Thyroid gland (tissue), 4 donors: Measurements from ENCODE around the gene DLD. TPM values are rescaled to one million over a fixed set of nuclear protein-coding genes. Genes with fewer than 3 reads are reported as not detected.
"Not testable (repeated sequence)": the region's sequence is repeated elsewhere in the genome, so short reads cannot be mapped to it uniquely, and the experiment has no call there.

Source experiments
- DNase-seq, 2 donors: peaks; one replicate each; pipeline ENCODE4 v3.0.0-alpha.2; 2019
- H3K27ac ChIP-seq, 3 donors: fragments of 200-600 bp; sonication (generic); 1 replicate in 2 of 3; 2 replicates in 1 of 3; pipeline ENCODE4 v1.5.1; 2016 to 2019; ENCODE audit warnings: mild to moderate bottlenecking in 1 of 3, moderate library complexity in 1 of 3
- H3K27me3 ChIP-seq: fragments of 200-600 bp; sonication (generic); one replicate; pipeline ENCODE4 v1.5.1; 2019
- H3K36me3 ChIP-seq, 2 donors: fragments of 200-600 bp; sonication (generic); one replicate each; pipeline ENCODE4 v1.5.1; 2016 to 2019
- H3K4me1 ChIP-seq, 2 donors: fragments of 200-600 bp; sonication (generic); one replicate each; pipeline ENCODE4 v1.5.1; 2017 to 2019
- H3K4me3 ChIP-seq, 3 donors: fragments of 200-600 bp; sonication (generic); replicated peaks in 1 of 3; 1 replicate in 2 of 3; 2 replicates in 1 of 3; pipeline ENCODE4 v1.5.1; 2016; ENCODE audit warnings: mild to moderate bottlenecking in 1 of 3
- H3K9me3 ChIP-seq: fragments of 200-600 bp; sonication (generic); one replicate; pipeline ENCODE4 v1.5.1; 2017
- CTCF ChIP-seq, 6 experiments: fragments of 200-600 bp in 3 of 6; fragments of 450-650 bp in 3 of 6; sonication (generic) in 3 of 6; IDR thresholded peaks; one replicate each; pipeline ENCODE4 v1.5.1; 2016 to 2019; ENCODE audit warnings: antibody characterized with exemption in 6 of 6, mild to moderate bottlenecking in 2 of 6, inconsistent platforms in 1 of 6, moderate library complexity in 1 of 6
- POLR2A ChIP-seq, 2 donors: fragments of 450-650 bp; IDR thresholded peaks; one replicate each; pipeline ENCODE4 v1.6.1; 2017; ENCODE audit warnings: antibody characterized with exemption in 2 of 2, mild to moderate bottlenecking in 2 of 2, moderate library complexity in 1 of 2
- WGBS, 2 donors: methylation state at CpG; one replicate each; pipeline ENCODE4 v1.1.5; 2017; 5-methylcytosine and 5-hydroxymethylcytosine counted together
- intact Hi-C: fragments of 100-400 bp; cut with DNase I; formaldehyde crosslinking; loops from one replicate; pipeline ENCODE4 v1.15.1; 2023
- total RNA-seq, 4 donors: library from RNA; depleted of rRNA; stranded (reverse); fragments of >200 nt; gene quantifications; one replicate each; pipeline ENCODE4 v1.2.3, GENCODE V29; 2016

DLD gene
- total RNA-seq, 4 donors from 2014 or later, result 108 to 343 (median 213) TPM

GRCh38 chr7:107953265-107953923, 62.4 kb downstream of the DLD start:
- Histone ChIP-seq H3K9me3 (no peaks in the 10 kb centered on the region), H3K36me3 (peaks cover 0 to 47% of the 10 kb centered on the region in 2 donors), H3K27ac (peak overlapping the region in 2 of 3 donors; percentile 43 to 85), H3K4me3 (no peak overlapping the region), H3K4me1 (peaks cover 20 to 30% of the 10 kb centered on the region in 2 donors), H3K27me3 (no peaks in the 10 kb centered on the region)
- DNase-seq, result no peak
- intact Hi-C loops, result no loop called here
- 80 to 84% methylated on average over 10 of the region's 10 CpGs for WGBS, 2 donors
- no peak for TF ChIP-seq CTCF (IDR thresholded peaks at IDR 0.05)
- no peak for TF ChIP-seq POLR2A (IDR thresholded peaks at IDR 0.05)

GRCh38 chr7:107953924-107954303, 62.9 kb downstream of the DLD start:
- TF ChIP-seq POLR2A (IDR thresholded peaks at IDR 0.05), result no peak
- TF ChIP-seq CTCF (IDR thresholded peaks at IDR 0.05), result no peak
- 87 to 95% methylated on average over 2 of the region's 2 CpGs for WGBS, 2 donors
- Histone ChIP-seq H3K4me1 (peaks cover 20 to 27% of the 10 kb centered on the region in 2 donors), H3K4me3 (no peak overlapping the region), H3K27ac (peak overlapping the region in 1 of 3 donors; percentile 85), H3K36me3 (peaks cover under 1 to 47% of the 10 kb centered on the region in 2 donors), H3K9me3 (no peaks in the 10 kb centered on the region), H3K27me3 (no peaks in the 10 kb centered on the region)
- intact Hi-C loops, result no loop called here
- DNase-seq, result no peak

- TF ChIP-seq CTCF (IDR thresholded peaks at IDR 0.05) (no peak), POLR2A (IDR thresholded peaks at IDR 0.05) (no peak)
- 91 to 94% methylated on average over 5 of the region's 5 CpGs for WGBS, 2 donors
- DNase-seq, result no peak
- Histone ChIP-seq H3K27ac (no peak overlapping the region), H3K4me3 (no peak overlapping the region), H3K4me1 (peaks cover 20 to 24% of the 10 kb centered on the region in 2 donors), H3K36me3 (peaks cover 16 to 62% of the 10 kb centered on the region in 2 donors), H3K27me3 (no peaks in the 10 kb centered on the region), H3K9me3 (no peaks in the 10 kb centered on the region)
- intact Hi-C loops, result no loop called here
These were observed 64.4 kb downstream of the DLD start for GRCh38 chr7:107955394-107955793.

- Histone ChIP-seq H3K27ac (peak overlapping the region in 2 of 3 donors; percentile 42 to 56), H3K4me1 (peaks cover 10 to 14% of the 10 kb centered on the region in 2 donors), H3K36me3 (peaks cover 23 to 72% of the 10 kb centered on the region in 2 donors)
- H3K9me3 ChIP-seq, H3K27me3 ChIP-seq, intact Hi-C loops, H3K4me3 ChIP-seq, DNase-seq: not testable (repeated sequence)
- whole genome bisulfite sequencing, 2 donors, result 98% methylated on average over 4 of the region's 4 CpGs
These were observed 66.0 kb downstream of the DLD start for GRCh38 chr7:107956950-107957349.

- peaks cover 6 to 9% of the 10 kb centered on the region in 2 donors for H3K4me1 ChIP-seq
- intact Hi-C loops, result no loop called here
These were observed 66.5 kb downstream of the DLD start for GRCh38 chr7:107957436-107957835.

More at GRCh38 chr7:107957436-107957835, 66.5 kb downstream of the DLD start:
- H3K27me3 ChIP-seq, result no peaks in the 10 kb centered on the region
- peak overlapping the region in 2 of 3 donors; percentile 56 to 58 for H3K27ac ChIP-seq
- H3K9me3 ChIP-seq, result no peaks in the 10 kb centered on the region
- H3K4me3 ChIP-seq, result no peak overlapping the region
- TF ChIP-seq POLR2A (IDR thresholded peaks at IDR 0.05), result no peak
- TF ChIP-seq CTCF (IDR thresholded peaks at IDR 0.05), result no peak
- H3K36me3 ChIP-seq, result peaks cover 27 to 71% of the 10 kb centered on the region in 2 donors
- no peak for DNase-seq
- 61 to 100% methylated on average over 2 of the region's 2 CpGs for WGBS, 2 donors
